ENCODE data around the gene POU3F4. TPM values are rescaled to one million over a fixed set of nuclear protein-coding genes. Genes with fewer than 3 reads are reported as not detected.

POU3F4 gene
- not detected in 2 replicates for total RNA-seq

- DNase-seq (ENCODE audit: low read depth, low spot score), result no peak
These were observed at the start of gene POU3F4 for GRCh38 chrX:83508006-83508405. Gene POU3F4, plus strand, starts transcription at chrX:83508290. Its CDS starts 35 bp downstream, at chrX:83508325.

GRCh38 chrX:83469551-83469950, 38.5 kb upstream of the POU3F4 start:
- DNase-seq (ENCODE audit: low read depth, low spot score), result no peak

GRCh38 chrX:83495898-83496297, 12.2 kb upstream of the POU3F4 start:
- DNase-seq (ENCODE audit: low read depth, low spot score), result no peak

GRCh38 chrX:83501003-83501402, 7.1 kb upstream of the POU3F4 start:
- DNase-seq (ENCODE audit: low read depth, low spot score), result no peak

- no peak for DNase-seq (ENCODE audit: low read depth, low spot score)
These were observed 6.6 kb upstream of the POU3F4 start for GRCh38 chrX:83501530-83501929.

GRCh38 chrX:83504721-83505479, 3.2 kb upstream of the POU3F4 start:
- DNase-seq (ENCODE audit: low read depth, low spot score), result no peak

GRCh38 chrX:83508526-83509253, 600 bp downstream of the POU3F4 start:
- no peak for DNase-seq (ENCODE audit: low read depth, low spot score)

- DNase-seq (ENCODE audit: low read depth, low spot score), result no peak
These were observed 1.2 kb downstream of the POU3F4 start for GRCh38 chrX:83509254-83509801.

GRCh38 chrX:83510510-83511062, 2.5 kb downstream of the POU3F4 start:
- no peak for DNase-seq (ENCODE audit: low read depth, low spot score)

- DNase-seq (ENCODE audit: low read depth, low spot score), result no peak
These were observed 3.1 kb downstream of the POU3F4 start for GRCh38 chrX:83511208-83511607.

- no peak for DNase-seq (ENCODE audit: low read depth, low spot score)
These were observed 4.0 kb downstream of the POU3F4 start for GRCh38 chrX:83512111-83512510.

- no peak for DNase-seq (ENCODE audit: low read depth, low spot score)
These were observed 8.5 kb downstream of the POU3F4 start for GRCh38 chrX:83516597-83516996.

GRCh38 chrX:83521905-83522304, 13.8 kb downstream of the POU3F4 start:
- DNase-seq (ENCODE audit: low read depth, low spot score), result no peak

GRCh38 chrX:83529950-83530349, 21.9 kb downstream of the POU3F4 start:
- DNase-seq (ENCODE audit: low read depth, low spot score), result no peak

GRCh38 chrX:83535417-83536196, 27.5 kb downstream of the POU3F4 start:
- no peak for DNase-seq (ENCODE audit: low read depth, low spot score)
